Measurements from ENCODE around the gene MYO1F. TPM values are rescaled to one million over a fixed set of nuclear protein-coding genes. Genes with fewer than 3 reads are reported as not detected.

Gene MYO1F
- polyA plus RNA-seq, 2 donors, result 2.5 to 7.9 TPM

DNA sequence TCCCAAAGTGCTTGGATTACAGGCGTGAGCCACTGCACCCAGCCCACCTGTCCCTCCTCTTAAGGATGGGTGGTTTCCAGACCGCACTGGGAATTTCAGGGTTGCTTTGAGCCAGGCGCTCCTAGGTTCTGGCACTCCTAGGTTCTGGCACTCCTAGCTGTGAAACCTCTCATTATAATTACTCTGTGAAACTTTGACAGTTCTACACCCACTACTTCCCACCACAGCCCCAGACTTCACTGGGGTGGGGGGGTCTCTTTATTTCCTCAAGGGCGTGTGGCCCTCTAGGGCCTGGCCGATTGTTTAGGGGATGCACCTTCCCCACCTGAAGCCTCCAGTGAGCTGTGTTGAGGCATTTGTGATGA lies 35.5 kb upstream of the MYO1F start:
- WGBS, 2 donors, result 39 to 45% methylated on average over 5 of the region's 5 CpGs

GRCh38 chr19:8611877-8612806 lies 34.9 kb upstream of the MYO1F start:
- 38 to 43% methylated on average over 12 of the region's 12 CpGs for WGBS, 2 donors
- Histone ChIP-seq H3K4me3 (ENCODE audit: low read depth in 1 of 2, low read length in 2 of 2) (no peak overlapping the region), H3K27ac (ENCODE audit: low read depth in 2 of 2, low read length in 1 of 2) (peak overlapping the region; percentile 1 to 17), H3K36me3 (ENCODE audit: control insufficient read depth in 2 of 2, insufficient read depth in 2 of 2, low read length in 1 of 2) (no peaks in the 10 kb centered on the region), H3K9me3 (ENCODE audit: control insufficient read depth in 2 of 2, insufficient read depth in 1 of 2, low read depth in 1 of 2, low read length in 1 of 2) (no peaks in the 10 kb centered on the region), H3K27me3 (ENCODE audit: control insufficient read depth in 1 of 2, insufficient read depth in 2 of 2, low read length in 2 of 2) (peaks cover 0 to 2% of the 10 kb centered on the region in 2 donors), H3K4me1 (ENCODE audit: control insufficient read depth in 2 of 2, insufficient read depth in 2 of 2, low read length in 1 of 2) (peaks cover 0 to 10% of the 10 kb centered on the region in 2 donors)

More for the DNA sequence above, 35.5 kb upstream of the MYO1F start:
- Histone ChIP-seq H3K27ac (ENCODE audit: low read depth in 2 of 2, low read length in 1 of 2) (no peak overlapping the region), H3K36me3 (ENCODE audit: control insufficient read depth in 2 of 2, insufficient read depth in 2 of 2, low read length in 1 of 2) (no peaks in the 10 kb centered on the region), H3K27me3 (ENCODE audit: control insufficient read depth in 1 of 2, insufficient read depth in 2 of 2, low read length in 2 of 2) (peaks cover 0 to 2% of the 10 kb centered on the region in 2 donors), H3K4me3 (ENCODE audit: low read depth in 1 of 2, low read length in 2 of 2) (no peak overlapping the region), H3K9me3 (ENCODE audit: control insufficient read depth in 2 of 2, insufficient read depth in 1 of 2, low read depth in 1 of 2, low read length in 1 of 2) (no peaks in the 10 kb centered on the region), H3K4me1 (ENCODE audit: control insufficient read depth in 2 of 2, insufficient read depth in 2 of 2, low read length in 1 of 2) (peaks cover 0 to 7% of the 10 kb centered on the region in 2 donors)

DNA sequence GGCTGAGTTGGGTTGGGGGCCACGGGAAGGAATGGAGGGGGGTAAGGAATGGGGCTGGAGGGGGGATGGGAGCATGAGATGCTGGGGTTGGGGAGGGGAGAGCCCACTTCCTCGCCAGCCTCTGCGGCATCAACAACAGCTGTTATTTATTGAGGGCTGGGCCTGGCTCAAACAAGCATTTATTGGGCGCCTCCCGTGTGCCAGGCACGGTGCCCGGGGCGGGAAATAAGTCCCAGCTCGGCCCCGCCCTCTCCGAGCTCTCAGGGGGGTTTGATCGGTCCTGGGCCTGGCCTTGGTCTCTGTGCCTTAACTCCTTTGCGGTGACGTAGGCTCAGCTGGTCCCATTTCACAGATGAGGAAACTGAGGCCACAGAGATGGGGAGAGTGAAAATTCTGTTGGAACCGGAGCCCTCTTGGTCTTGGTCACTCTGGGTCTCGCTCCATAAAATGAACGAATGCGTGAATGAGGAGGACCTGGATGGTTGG lies 34.2 kb upstream of the MYO1F start:
- peak overlapping the region; percentile 1 to 17 for H3K27ac ChIP-seq (ENCODE audit: low read depth in 2 of 2, low read length in 1 of 2)
- H3K4me3 ChIP-seq (ENCODE audit: low read depth in 1 of 2, low read length in 2 of 2), result no peak overlapping the region
- no peaks in the 10 kb centered on the region for H3K9me3 ChIP-seq (ENCODE audit: control insufficient read depth in 2 of 2, insufficient read depth in 1 of 2, low read depth in 1 of 2, low read length in 1 of 2)
- H3K27me3 ChIP-seq (ENCODE audit: control insufficient read depth in 1 of 2, insufficient read depth in 2 of 2, low read length in 2 of 2), result peaks cover 0 to 2% of the 10 kb centered on the region in 2 donors
- peaks cover 0 to 11% of the 10 kb centered on the region in 2 donors for H3K4me1 ChIP-seq (ENCODE audit: control insufficient read depth in 2 of 2, insufficient read depth in 2 of 2, low read length in 1 of 2)
- 33 to 34% methylated on average over 18 of the region's 18 CpGs for WGBS, 2 donors
- H3K36me3 ChIP-seq (ENCODE audit: control insufficient read depth in 2 of 2, insufficient read depth in 2 of 2, low read length in 1 of 2), result no peaks in the 10 kb centered on the region

DNA sequence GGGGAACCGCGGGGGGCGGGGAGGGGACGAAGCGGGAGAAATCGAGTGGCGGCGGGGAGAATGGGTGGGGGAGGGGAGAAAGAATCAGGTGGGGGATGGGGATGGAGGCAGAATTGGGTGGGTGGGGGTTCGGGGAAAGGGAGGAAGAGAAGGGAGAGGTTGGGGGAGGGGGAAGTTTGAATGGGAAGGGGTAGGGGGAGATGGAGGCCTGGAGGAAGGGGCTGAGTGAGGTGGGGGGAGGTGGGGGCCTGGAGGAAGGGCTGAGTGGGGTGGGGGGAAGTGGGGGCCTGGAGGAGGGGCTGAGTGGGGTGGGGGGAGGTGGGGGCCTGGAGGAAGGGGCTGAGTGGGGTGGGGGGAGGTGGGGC lies 33.7 kb upstream of the MYO1F start:
- 3 to 5% methylated on average over 7 to 9 of the region's 9 CpGs for WGBS, 2 donors
- peak overlapping the region in 1 of 2 donors; percentile 63 for H3K27ac ChIP-seq (ENCODE audit: low read depth in 2 of 2, low read length in 1 of 2)
- peak overlapping the region in 1 of 2 donors; percentile 40 for H3K4me3 ChIP-seq (ENCODE audit: low read depth in 1 of 2, low read length in 2 of 2)
- no peaks in the 10 kb centered on the region for H3K9me3 ChIP-seq (ENCODE audit: control insufficient read depth in 2 of 2, insufficient read depth in 1 of 2, low read depth in 1 of 2, low read length in 1 of 2)
- no peaks in the 10 kb centered on the region for H3K36me3 ChIP-seq (ENCODE audit: control insufficient read depth in 2 of 2, insufficient read depth in 2 of 2, low read length in 1 of 2)
- peaks cover 0 to 2% of the 10 kb centered on the region in 2 donors for H3K27me3 ChIP-seq (ENCODE audit: control insufficient read depth in 1 of 2, insufficient read depth in 2 of 2, low read length in 2 of 2)
- H3K4me1 ChIP-seq (ENCODE audit: control insufficient read depth in 2 of 2, insufficient read depth in 2 of 2, low read length in 1 of 2), result peaks cover 0 to 11% of the 10 kb centered on the region in 2 donors

DNA sequence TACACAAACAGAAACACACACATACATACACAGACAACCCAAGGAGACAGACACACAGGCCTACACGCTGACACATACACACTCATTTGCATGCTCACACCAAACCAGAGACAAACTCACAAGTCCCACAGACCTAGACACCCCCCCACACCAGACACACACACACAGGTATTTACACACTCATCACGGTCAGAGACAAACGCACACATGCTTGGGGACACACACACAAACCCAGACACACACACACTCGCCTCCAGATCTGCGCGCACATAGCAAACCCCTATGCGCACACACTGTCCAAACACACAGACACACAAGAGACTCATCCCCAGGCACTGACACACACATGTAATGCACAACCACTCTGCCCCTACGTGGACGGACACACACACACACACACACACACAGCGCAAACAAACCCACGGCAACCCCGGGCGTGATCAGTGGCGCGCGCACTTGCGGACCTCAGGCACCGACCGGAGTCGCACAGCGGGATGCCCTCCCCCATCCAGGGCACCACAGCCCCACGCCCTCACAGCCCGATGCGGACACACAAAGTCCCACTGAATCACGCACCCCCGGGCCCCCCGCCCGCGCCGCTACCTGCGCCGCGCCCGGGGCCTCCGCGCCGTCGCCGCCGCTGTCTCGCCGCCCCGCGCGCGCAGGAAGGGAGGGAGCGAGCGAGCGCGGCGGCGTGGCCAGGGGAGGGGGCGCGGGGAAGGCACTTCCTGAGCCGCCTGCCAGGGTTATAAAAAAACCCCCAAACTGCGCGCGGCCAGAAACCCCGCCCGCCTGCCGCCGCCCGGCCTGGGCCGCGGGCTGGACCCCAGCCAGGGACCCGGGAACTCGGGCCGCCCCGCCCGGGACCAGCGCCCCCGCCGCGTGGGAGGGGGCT lies 33.0 kb upstream of the MYO1F start, which contains the start of gene ADAMTS10:
TSS of gene ADAMTS10 (minus strand) at position 675 of the 895 bp plus-strand sequence. CDS start 5,005 bp downstream, outside the sequence.
- Histone ChIP-seq H3K36me3 (ENCODE audit: control insufficient read depth in 2 of 2, insufficient read depth in 2 of 2, low read length in 1 of 2) (no peaks in the 10 kb centered on the region), H3K27ac (ENCODE audit: low read depth in 2 of 2, low read length in 1 of 2) (peak within 1 kb of the TSS; percentile 7 to 71), H3K27me3 (ENCODE audit: control insufficient read depth in 1 of 2, insufficient read depth in 2 of 2, low read length in 2 of 2) (peaks cover 0 to 2% of the 10 kb centered on the region in 2 donors), H3K4me3 (ENCODE audit: low read depth in 1 of 2, low read length in 2 of 2) (peak within 1 kb of the TSS; percentile 40 to 64), H3K4me1 (ENCODE audit: control insufficient read depth in 2 of 2, insufficient read depth in 2 of 2, low read length in 1 of 2) (peaks cover 0 to 11% of the 10 kb centered on the region in 2 donors), H3K9me3 (ENCODE audit: control insufficient read depth in 2 of 2, insufficient read depth in 1 of 2, low read depth in 1 of 2, low read length in 1 of 2) (no peaks in the 10 kb centered on the region)
- WGBS, 2 donors, result 1 to 2% methylated on average over 52 to 74 of the region's 74 CpGs

- Histone ChIP-seq H3K9me3 (ENCODE audit: control insufficient read depth in 2 of 2, insufficient read depth in 1 of 2, low read depth in 1 of 2, low read length in 1 of 2) (peaks cover 0 to 7% of the 10 kb centered on the region in 2 donors), H3K36me3 (ENCODE audit: control insufficient read depth in 2 of 2, insufficient read depth in 2 of 2, low read length in 1 of 2) (peaks cover 0 to 3% of the 10 kb centered on the region in 2 donors), H3K27me3 (ENCODE audit: control insufficient read depth in 1 of 2, insufficient read depth in 2 of 2, low read length in 2 of 2) (peaks cover 0 to 2% of the 10 kb centered on the region in 2 donors), H3K4me3 (ENCODE audit: low read depth in 1 of 2, low read length in 2 of 2) (peak overlapping the region; percentile 40 to 64), H3K4me1 (ENCODE audit: control insufficient read depth in 2 of 2, insufficient read depth in 2 of 2, low read length in 1 of 2) (peaks cover 0 to 11% of the 10 kb centered on the region in 2 donors), H3K27ac (ENCODE audit: low read depth in 2 of 2, low read length in 1 of 2) (peak overlapping the region; percentile 7 to 71)
- 9% methylated on average over 45 to 47 of the region's 47 CpGs for WGBS, 2 donors
Observed at GRCh38 chr19:8609279-8610040, 32.2 kb upstream of the MYO1F start.

- H3K4me3 ChIP-seq (ENCODE audit: low read depth in 1 of 2, low read length in 2 of 2), result peak overlapping the region; percentile 40 to 64
- peaks cover 0 to 2% of the 10 kb centered on the region in 2 donors for H3K27me3 ChIP-seq (ENCODE audit: control insufficient read depth in 1 of 2, insufficient read depth in 2 of 2, low read length in 2 of 2)
- 55 to 64% methylated on average over 5 of the region's 5 CpGs for WGBS, 2 donors
- peaks cover 0 to 11% of the 10 kb centered on the region in 2 donors for H3K4me1 ChIP-seq (ENCODE audit: control insufficient read depth in 2 of 2, insufficient read depth in 2 of 2, low read length in 1 of 2)
- peak overlapping the region in 1 of 2 donors; percentile 9 for H3K27ac ChIP-seq (ENCODE audit: low read depth in 2 of 2, low read length in 1 of 2)
- peaks cover 0 to 3% of the 10 kb centered on the region in 2 donors for H3K36me3 ChIP-seq (ENCODE audit: control insufficient read depth in 2 of 2, insufficient read depth in 2 of 2, low read length in 1 of 2)
- peaks cover 0 to 7% of the 10 kb centered on the region in 2 donors for H3K9me3 ChIP-seq (ENCODE audit: control insufficient read depth in 2 of 2, insufficient read depth in 1 of 2, low read depth in 1 of 2, low read length in 1 of 2)
Observed at GRCh38 chr19:8608941-8609278, 31.7 kb upstream of the MYO1F start.

- WGBS, 2 donors, result 49 to 63% methylated on average over 4 of the region's 4 CpGs
- H3K36me3 ChIP-seq (ENCODE audit: control insufficient read depth in 2 of 2, insufficient read depth in 2 of 2, low read length in 1 of 2), result peaks cover 0 to 3% of the 10 kb centered on the region in 2 donors
- H3K9me3 ChIP-seq (ENCODE audit: control insufficient read depth in 2 of 2, insufficient read depth in 1 of 2, low read depth in 1 of 2, low read length in 1 of 2), result peaks cover 0 to 7% of the 10 kb centered on the region in 2 donors
- H3K27ac ChIP-seq (ENCODE audit: low read depth in 2 of 2, low read length in 1 of 2), result no peak overlapping the region
- peaks cover 0 to 11% of the 10 kb centered on the region in 2 donors for H3K4me1 ChIP-seq (ENCODE audit: control insufficient read depth in 2 of 2, insufficient read depth in 2 of 2, low read length in 1 of 2)
- no peak overlapping the region for H3K4me3 ChIP-seq (ENCODE audit: low read depth in 1 of 2, low read length in 2 of 2)
- peaks cover 0 to 2% of the 10 kb centered on the region in 2 donors for H3K27me3 ChIP-seq (ENCODE audit: control insufficient read depth in 1 of 2, insufficient read depth in 2 of 2, low read length in 2 of 2)
Observed at GRCh38 chr19:8607386-8607785, 30.1 kb upstream of the MYO1F start.

Measured in esophagus (tissue), 2 donors.